ENCODE measurements around the gene ITSN2. TPM values are rescaled to one million over a fixed set of nuclear protein-coding genes. Genes with fewer than 3 reads are reported as not detected.

ITSN2 gene
- polyA plus RNA-seq, 3 donors, result 26.0 to 91.1 (median 40.4) TPM

DNA sequence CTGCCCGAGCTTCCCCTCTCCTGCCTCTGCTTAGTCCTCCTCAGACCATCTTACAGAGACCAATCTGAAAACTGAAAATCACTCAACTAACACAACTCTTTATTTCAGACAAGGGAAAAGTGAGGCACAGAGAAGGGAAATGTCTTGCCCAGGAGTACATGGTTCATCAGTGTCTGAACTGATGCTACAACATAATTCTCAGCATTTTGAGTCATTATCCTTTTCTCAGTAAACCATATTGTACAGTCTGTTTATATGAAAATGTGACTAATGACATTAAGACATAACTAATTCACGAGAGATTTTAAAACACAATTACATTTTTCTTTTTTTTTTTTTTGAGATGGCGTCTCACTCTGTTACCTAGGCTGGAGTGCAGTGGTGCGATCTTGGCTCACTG lies 62.7 kb downstream of the ITSN2 start:
- Histone ChIP-seq H3K4me1 (ENCODE audit: control insufficient read depth in 1 of 2, insufficient read depth in 2 of 2, low read length in 2 of 2) (no peaks in the 10 kb centered on the region), H2AFZ (ENCODE audit: insufficient read depth, low read depth, low read length, poor library complexity, severe bottlenecking) (no peak overlapping the region), H3K4me3 (replicated peaks in 1 of 3; ENCODE audit: low read depth in 2 of 3, low read length in 3 of 3) (no peak overlapping the region), H3K79me2 (ENCODE audit: insufficient read depth, low read length) (no peaks in the 10 kb centered on the region), H3K4me2 (replicated peaks; ENCODE audit: extremely low read depth, low read length, poor library complexity, severe bottlenecking) (no peak overlapping the region), H3K9ac (ENCODE audit: insufficient read depth, low read length, poor library complexity, severe bottlenecking) (no peak overlapping the region), H3K27ac (ENCODE audit: low read depth in 1 of 2, low read length in 2 of 2) (peak overlapping the region in 1 of 2 donors; percentile 9), H3K9me3 (replicated peaks in 1 of 2; ENCODE audit: control insufficient read depth in 1 of 2, insufficient read depth in 1 of 2, low read length in 2 of 2) (no peaks in the 10 kb centered on the region), H4K20me1 (ENCODE audit: insufficient read depth, low read length) (peaks cover 31% of the 10 kb centered on the region), H3K36me3 (replicated peaks in 1 of 2; ENCODE audit: control insufficient read depth in 1 of 2, insufficient read depth in 2 of 2, low read length in 2 of 2) (peaks cover 97 to 100% of the 10 kb centered on the region in 2 donors), H3K27me3 (ENCODE audit: control insufficient read depth in 2 of 2, insufficient read depth in 2 of 2, low read length in 2 of 2) (no peaks in the 10 kb centered on the region)
- peak overlapping the region in 1 of 7 donors; percentile 34 for H3K27ac Mint-ChIP-seq
- no CpG with 5 or more reads among the region's 4 CpGs for WGBS (ENCODE audit: insufficient coverage)
- TF ChIP-seq, protein P1, sequence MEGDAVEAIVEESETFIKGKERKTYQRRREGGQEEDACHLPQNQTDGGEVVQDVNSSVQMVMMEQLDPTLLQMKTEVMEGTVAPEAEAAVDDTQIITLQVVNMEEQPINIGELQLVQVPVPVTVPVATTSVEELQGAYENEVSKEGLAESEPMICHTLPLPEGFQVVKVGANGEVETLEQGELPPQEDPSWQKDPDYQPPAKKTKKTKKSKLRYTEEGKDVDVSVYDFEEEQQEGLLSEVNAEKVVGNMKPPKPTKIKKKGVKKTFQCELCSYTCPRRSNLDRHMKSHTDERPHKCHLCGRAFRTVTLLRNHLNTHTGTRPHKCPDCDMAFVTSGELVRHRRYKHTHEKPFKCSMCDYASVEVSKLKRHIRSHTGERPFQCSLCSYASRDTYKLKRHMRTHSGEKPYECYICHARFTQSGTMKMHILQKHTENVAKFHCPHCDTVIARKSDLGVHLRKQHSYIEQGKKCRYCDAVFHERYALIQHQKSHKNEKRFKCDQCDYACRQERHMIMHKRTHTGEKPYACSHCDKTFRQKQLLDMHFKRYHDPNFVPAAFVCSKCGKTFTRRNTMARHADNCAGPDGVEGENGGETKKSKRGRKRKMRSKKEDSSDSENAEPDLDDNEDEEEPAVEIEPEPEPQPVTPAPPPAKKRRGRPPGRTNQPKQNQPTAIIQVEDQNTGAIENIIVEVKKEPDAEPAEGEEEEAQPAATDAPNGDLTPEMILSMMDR (IDR thresholded peaks at IDR 0.05), result no peak
- H3K9me3 Mint-ChIP-seq, result peaks cover 0 to 2% (median 0%) of the 10 kb centered on the region in 7 donors
- no peaks in the 10 kb centered on the region for H3K27me3 Mint-ChIP-seq (ENCODE audit: low read depth in 3 of 3)
- peaks cover 74 to 86% of the 10 kb centered on the region in 2 donors for H3K36me3 Mint-ChIP-seq
- no peak overlapping the region for H3K4me3 Mint-ChIP-seq
- no peak for DNase-seq
- intact Hi-C loops (cut with micrococcal nuclease), result no loop called here
- H3K4me1 Mint-ChIP-seq, result no peaks in the 10 kb centered on the region

DNA sequence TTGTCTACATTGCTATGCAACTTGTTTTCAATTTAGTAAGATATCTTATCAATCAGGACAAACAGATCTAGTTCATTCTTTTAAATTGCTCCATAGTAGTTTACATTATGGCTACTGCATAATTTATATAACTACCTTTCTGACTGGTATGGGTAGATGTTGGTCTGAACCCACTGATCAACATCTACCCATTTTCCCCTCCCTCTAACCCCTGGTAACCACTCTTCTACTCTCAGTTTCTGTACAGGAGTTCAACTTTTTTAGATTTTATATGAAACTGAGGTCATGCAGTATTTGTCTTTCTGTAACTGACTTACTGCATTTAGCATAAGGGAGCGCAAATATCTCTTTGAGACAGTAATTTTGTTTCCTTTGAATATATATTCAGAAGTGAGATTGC lies 73.2 kb downstream of the ITSN2 start:
- Histone ChIP-seq H3K4me1 (ENCODE audit: control insufficient read depth in 1 of 2, insufficient read depth in 2 of 2, low read length in 2 of 2) (no peaks in the 10 kb centered on the region), H3K79me2 (ENCODE audit: insufficient read depth, low read length) (no peaks in the 10 kb centered on the region), H3K4me2 (replicated peaks; ENCODE audit: extremely low read depth, low read length, poor library complexity, severe bottlenecking) (no peak overlapping the region), H4K20me1 (ENCODE audit: insufficient read depth, low read length) (peaks cover 4% of the 10 kb centered on the region), H3K36me3 (replicated peaks in 1 of 2; ENCODE audit: control insufficient read depth in 1 of 2, insufficient read depth in 2 of 2, low read length in 2 of 2) (peaks cover 81 to 97% of the 10 kb centered on the region in 2 donors), H3K27me3 (ENCODE audit: control insufficient read depth in 2 of 2, insufficient read depth in 2 of 2, low read length in 2 of 2) (no peaks in the 10 kb centered on the region), H3K27ac (ENCODE audit: low read depth in 1 of 2, low read length in 2 of 2) (no peak overlapping the region), H3K9me3 (replicated peaks in 1 of 2; ENCODE audit: control insufficient read depth in 1 of 2, insufficient read depth in 1 of 2, low read length in 2 of 2) (no peaks in the 10 kb centered on the region), H3K4me3 (replicated peaks in 1 of 3; ENCODE audit: low read depth in 2 of 3, low read length in 3 of 3) (no peak overlapping the region), H2AFZ (ENCODE audit: insufficient read depth, low read depth, low read length, poor library complexity, severe bottlenecking) (no peak overlapping the region), H3K9ac (ENCODE audit: insufficient read depth, low read length, poor library complexity, severe bottlenecking) (no peak overlapping the region)
- Mint-ChIP-seq H3K4me3 (no peak overlapping the region), H3K4me1 (no peaks in the 10 kb centered on the region), H3K27me3 (ENCODE audit: low read depth in 3 of 3) (no peaks in the 10 kb centered on the region), H3K9me3 (no peaks in the 10 kb centered on the region), H3K36me3 (peaks cover 63 to 70% of the 10 kb centered on the region in 2 donors), H3K27ac (no peak overlapping the region)
- intact Hi-C loops (cut with micrococcal nuclease), result no loop called here
- DNase-seq, result no peak
- WGBS (ENCODE audit: insufficient coverage), result no CpG with 5 or more reads among the region's 1 CpG
- TF ChIP-seq, protein P1 (IDR thresholded peaks at IDR 0.05), result no peak
